ENCODE measurements around the gene SLC29A3.

The SLC29A3 gene

DNA sequence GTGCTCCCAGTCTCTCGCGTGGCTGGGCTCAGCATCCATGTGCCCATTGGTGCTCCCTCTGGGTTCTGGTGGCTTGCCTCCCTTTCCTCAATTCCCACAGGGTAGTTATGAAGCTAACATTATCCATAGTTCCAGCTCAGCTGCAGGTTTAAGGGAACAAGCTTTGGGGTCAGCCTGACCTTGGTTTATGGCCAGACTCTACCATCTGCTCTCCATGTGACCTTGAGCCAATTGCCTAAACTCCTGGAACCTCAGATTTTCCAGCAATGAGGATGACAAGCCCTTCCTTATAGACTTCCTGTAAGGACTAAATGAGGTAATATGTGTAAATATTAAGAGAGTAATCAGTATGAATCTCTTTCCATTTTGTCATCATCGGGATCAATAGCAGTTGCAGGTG, 10.1 kb upstream of the SLC29A3 start:
- no peak for DNase-seq (ENCODE audit: low read depth)
- TF ChIP-seq, protein P1, sequence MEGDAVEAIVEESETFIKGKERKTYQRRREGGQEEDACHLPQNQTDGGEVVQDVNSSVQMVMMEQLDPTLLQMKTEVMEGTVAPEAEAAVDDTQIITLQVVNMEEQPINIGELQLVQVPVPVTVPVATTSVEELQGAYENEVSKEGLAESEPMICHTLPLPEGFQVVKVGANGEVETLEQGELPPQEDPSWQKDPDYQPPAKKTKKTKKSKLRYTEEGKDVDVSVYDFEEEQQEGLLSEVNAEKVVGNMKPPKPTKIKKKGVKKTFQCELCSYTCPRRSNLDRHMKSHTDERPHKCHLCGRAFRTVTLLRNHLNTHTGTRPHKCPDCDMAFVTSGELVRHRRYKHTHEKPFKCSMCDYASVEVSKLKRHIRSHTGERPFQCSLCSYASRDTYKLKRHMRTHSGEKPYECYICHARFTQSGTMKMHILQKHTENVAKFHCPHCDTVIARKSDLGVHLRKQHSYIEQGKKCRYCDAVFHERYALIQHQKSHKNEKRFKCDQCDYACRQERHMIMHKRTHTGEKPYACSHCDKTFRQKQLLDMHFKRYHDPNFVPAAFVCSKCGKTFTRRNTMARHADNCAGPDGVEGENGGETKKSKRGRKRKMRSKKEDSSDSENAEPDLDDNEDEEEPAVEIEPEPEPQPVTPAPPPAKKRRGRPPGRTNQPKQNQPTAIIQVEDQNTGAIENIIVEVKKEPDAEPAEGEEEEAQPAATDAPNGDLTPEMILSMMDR (conservative IDR thresholded peaks at IDR 0.05; ENCODE audit: low read depth, low read length) = no peak
- H3K4me3 ChIP-seq (ENCODE audit: low read length) = no peak overlapping the region

DNA sequence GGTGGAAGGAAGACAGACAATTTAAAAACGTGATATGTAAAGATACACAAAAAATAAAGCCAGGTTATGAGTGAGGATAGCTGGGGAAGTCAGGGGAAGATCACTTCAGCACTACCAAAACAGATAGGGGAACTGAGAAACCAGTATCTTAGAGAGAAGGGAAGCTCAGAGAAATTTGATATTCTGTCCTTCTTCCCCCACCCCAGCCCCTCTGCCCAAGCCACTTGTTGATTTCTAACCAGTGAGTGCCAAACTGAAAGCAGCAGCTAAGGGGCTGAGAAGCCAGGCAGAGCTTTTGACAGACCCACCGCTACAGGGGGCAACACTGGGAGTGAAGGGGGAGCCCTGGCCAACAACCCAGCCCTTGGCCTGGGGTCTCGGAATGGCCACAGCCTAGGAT, 9.1 kb upstream of the SLC29A3 start:
- DNase-seq (ENCODE audit: low read depth) = no peak
- TF ChIP-seq, protein P1 (conservative IDR thresholded peaks at IDR 0.05; ENCODE audit: low read depth, low read length) = no peak

DNA sequence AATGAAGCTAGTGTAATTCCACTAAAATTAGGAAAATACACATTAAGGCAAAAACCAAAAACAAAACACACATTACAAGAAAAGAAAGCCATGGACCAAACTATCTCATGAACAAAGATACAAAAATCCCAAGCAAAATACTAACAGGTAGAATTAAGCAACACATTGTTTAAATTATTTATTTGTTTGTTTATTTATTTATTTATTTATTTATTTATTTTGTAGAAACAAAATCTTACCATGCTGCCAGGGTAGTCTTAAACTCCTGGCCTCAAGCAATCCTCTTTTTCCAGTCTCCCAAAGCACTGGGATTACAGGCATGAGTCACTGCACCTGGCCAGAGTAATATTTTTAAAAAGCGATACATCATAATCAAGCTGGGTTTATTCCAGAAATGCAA, 6.8 kb upstream of the SLC29A3 start:
- DNase-seq (ENCODE audit: low read depth) = no peak
- TF ChIP-seq, protein P1 (conservative IDR thresholded peaks at IDR 0.05; ENCODE audit: low read depth, low read length) = no peak
- H3K4me3 ChIP-seq (ENCODE audit: low read length) = no peak overlapping the region

More for the DNA sequence above, 9.1 kb upstream of the SLC29A3 start:
- no peak overlapping the region for H3K4me3 ChIP-seq (ENCODE audit: low read length)

DNA sequence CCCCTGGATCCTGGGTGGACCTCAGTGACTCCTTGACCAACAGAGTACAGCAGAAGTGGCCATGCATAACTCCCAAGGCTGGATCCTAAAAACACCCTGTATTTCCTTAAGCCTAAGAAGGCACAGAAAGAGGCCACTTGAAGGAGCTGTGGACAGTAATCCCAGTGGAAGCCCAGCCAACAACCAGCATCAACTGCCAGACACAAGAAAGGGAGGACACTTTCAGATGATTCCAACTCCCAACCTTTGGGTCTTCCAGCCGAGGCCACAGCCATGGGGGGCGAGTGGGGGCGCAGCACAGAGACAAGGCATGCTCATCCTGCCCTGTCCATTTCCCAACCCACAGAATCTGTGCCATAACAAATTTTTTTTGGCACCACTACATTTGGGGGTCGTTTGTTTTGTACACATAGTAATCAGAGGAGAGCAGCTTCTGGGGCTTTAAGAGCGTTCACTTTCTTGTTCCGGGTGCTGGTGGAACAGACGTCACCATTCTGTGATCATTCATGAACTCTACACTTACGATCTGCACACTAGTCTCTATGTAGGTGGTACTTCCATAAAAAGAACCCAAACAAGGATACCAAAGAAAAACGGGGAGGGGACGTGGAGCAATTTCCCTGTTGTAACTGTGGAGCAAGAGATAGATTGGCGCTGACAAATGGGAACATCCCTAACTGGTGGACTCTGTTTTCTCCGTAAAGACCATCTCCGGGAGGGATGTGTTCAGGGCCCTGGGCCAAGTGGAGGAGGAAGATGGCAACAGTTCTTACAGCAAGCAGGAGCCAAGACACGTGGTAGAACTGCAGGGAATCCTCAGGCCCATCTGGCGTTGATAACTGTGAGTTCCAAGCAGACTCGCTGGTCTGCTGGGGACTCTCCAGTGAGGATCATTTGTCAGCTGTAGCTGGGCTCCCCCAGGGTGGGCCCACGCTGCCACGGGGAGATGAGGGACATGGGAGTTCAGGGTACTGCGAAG, 6.0 kb upstream of the SLC29A3 start:
- H3K4me3 ChIP-seq (ENCODE audit: low read length) = no peak overlapping the region
- TF ChIP-seq, protein P1 (conservative IDR thresholded peaks at IDR 0.05; ENCODE audit: low read depth, low read length) = no peak
- DNase-seq (ENCODE audit: low read depth) = no peak

DNA sequence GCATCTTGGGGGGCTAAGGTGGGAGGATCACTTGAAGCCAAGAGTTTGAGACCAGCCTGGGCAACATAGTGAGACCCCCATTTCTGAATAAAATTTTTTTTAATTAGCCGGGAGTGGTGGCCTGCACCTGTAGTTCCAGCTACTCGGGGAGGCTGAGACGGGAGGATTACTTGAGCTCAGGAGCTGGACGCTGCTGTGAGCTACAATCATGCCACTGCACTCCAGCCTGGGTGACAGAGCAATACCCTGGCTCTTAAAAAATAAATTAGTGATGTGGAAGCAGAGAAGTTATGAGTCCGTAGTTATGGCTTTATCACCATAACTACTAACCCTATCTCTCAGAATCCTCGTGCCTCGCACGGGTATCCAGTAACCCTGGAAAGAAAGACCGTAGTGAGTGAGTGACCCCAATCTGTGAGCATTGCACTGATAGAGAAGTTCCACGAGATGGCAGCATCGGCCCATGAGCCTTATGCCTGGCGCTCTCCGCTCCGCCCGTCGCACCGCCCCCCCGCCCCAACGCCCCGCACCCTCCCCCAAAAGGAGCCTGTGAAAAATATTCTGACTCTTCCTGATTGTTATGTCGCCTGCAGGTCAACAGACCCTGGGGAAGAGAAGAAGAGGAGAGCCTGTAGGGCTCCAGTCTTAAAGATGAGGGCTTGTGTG, 4.9 kb upstream of the SLC29A3 start:
- no peak overlapping the region for H3K4me3 ChIP-seq (ENCODE audit: low read length)
- no peak for DNase-seq (ENCODE audit: low read depth)
- TF ChIP-seq, protein P1 (conservative IDR thresholded peaks at IDR 0.05; ENCODE audit: low read depth, low read length) = peak; percentile 71

DNA sequence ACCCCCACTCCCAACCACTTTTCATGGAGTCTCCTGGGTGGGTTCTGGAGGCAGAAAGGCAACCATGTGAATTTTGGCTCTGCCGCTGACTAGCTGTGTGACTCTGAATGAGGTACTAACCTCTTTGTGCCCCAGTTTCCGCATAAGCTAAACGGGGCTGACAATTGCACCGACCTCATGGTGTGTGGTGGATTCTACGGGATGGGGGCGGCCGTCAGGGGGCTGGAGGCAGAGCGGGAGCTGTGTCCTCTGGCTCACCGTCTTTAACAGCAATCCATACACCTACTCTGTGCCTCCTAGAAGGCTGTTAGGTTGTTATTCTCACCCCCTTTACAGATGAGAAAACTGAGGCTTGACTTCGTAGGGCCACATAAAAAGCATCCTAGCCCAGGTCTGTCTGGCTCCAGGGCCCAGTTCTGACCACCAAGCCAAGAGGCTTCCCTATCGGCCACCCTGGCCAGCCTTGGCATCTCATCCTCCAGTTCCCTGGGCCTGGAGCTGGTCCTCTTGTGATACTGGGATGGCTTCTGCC, 4.3 kb upstream of the SLC29A3 start:
- no peak for DNase-seq (ENCODE audit: low read depth)
- TF ChIP-seq, protein P1 (conservative IDR thresholded peaks at IDR 0.05; ENCODE audit: low read depth, low read length) = no peak

More for the DNA sequence above, 4.3 kb upstream of the SLC29A3 start:
- H3K4me3 ChIP-seq (ENCODE audit: low read length) = no peak overlapping the region
